Measurements from ENCODE around the gene BRS3.

- TF ChIP-seq CTCF (conservative IDR thresholded peaks at IDR 0.05 in 1 of 2, IDR thresholded peaks at IDR 0.05 in 1 of 2; ENCODE audit: low read depth in 1 of 2, low read length in 2 of 2) (no peak), EZH2 (IDR thresholded peaks at IDR 0.05; ENCODE audit: low read length, missing control alignments) (no peak)
Measured at GRCh38 chrX:136491832-136492231, 4.1 kb downstream of the BRS3 start.
